CD8-positive, alpha-beta memory T cell (primary cell): ENCODE results near the gene CHD5. TPM values are rescaled to one million over a fixed set of nuclear protein-coding genes. Genes with fewer than 3 reads are reported as not detected.

ENCODE experiments used
- CTCF ChIA-PET: fragments of 350-600 bp; sonication (Branson Sonifier 250); formaldehyde crosslinking; loops from one replicate; lab custom pipeline; 2021; ENCODE audit warnings: antibody characterized with exemption; lab: Charles Lee
- POLR2A ChIA-PET: fragments of 350-600 bp; sonication (Branson Sonifier 250); formaldehyde crosslinking; loops from one replicate; lab custom pipeline; 2021; ENCODE audit warnings: antibody characterized with exemption; lab: Charles Lee
- DNase-seq, 5 donors: peaks; one replicate each; pipeline versions ENCODE4 v3.0.0 to v3.0.0-alpha.2; 2020 to 2022; ENCODE audit warnings: mixed read lengths in 1 of 5
- H3K27ac ChIP-seq: one replicate; pipeline ENCODE4 v1.7.0; 2013; ENCODE audit warnings: low read depth, mild to moderate bottlenecking, low read length, moderate library complexity
- H3K27me3 ChIP-seq: 2 replicates; pipeline ENCODE4 v1.7.0; 2013; ENCODE audit warnings: low read length, mild to moderate bottlenecking; ENCODE audit not compliant: insufficient read depth, poor library complexity, severe bottlenecking
- H3K36me3 ChIP-seq: 2 replicates; pipeline ENCODE4 v1.7.0; 2013; ENCODE audit warnings: mild to moderate bottlenecking, low read length, moderate library complexity; ENCODE audit not compliant: insufficient read depth
- H3K4me1 ChIP-seq: 2 replicates; pipeline ENCODE4 v1.7.0; 2013; ENCODE audit warnings: mild to moderate bottlenecking, low read length, moderate library complexity; ENCODE audit not compliant: insufficient read depth
- H3K4me3 ChIP-seq: 2 replicates; pipeline ENCODE4 v1.7.0; 2013; ENCODE audit warnings: mild to moderate bottlenecking, low read length
- H3K9me3 ChIP-seq: 2 replicates; pipeline ENCODE4 v1.7.0; 2013; ENCODE audit warnings: mild to moderate bottlenecking, low read length
- H3K27ac Mint-ChIP-seq, 8 donors: one replicate each; pipeline ENCODE4 v1.8.0; 2020 to 2021; ENCODE audit warnings: mixed read lengths in 8 of 8, mild to moderate bottlenecking in 6 of 8, inconsistent platforms in 3 of 8, moderate library complexity in 3 of 8
- H3K27me3 Mint-ChIP-seq, 2 donors: one replicate each; pipeline ENCODE4 v1.8.0; 2020 to 2021; ENCODE audit warnings: mixed read lengths in 2 of 2, mild to moderate bottlenecking in 1 of 2, moderate library complexity in 1 of 2
- H3K36me3 Mint-ChIP-seq, 3 donors: one replicate each; pipeline ENCODE4 v1.8.0; 2020 to 2021; ENCODE audit warnings: mixed read lengths in 3 of 3, inconsistent platforms in 1 of 3, mild to moderate bottlenecking in 1 of 3
- H3K4me1 Mint-ChIP-seq, 3 donors: one replicate each; pipeline ENCODE4 v1.8.0; 2020 to 2021; ENCODE audit warnings: mixed read lengths in 3 of 3, inconsistent platforms in 1 of 3, mild to moderate bottlenecking in 1 of 3
- H3K4me3 Mint-ChIP-seq, 7 donors: one replicate each; pipeline ENCODE4 v1.8.0; 2020 to 2021; ENCODE audit warnings: mixed read lengths in 7 of 7, mild to moderate bottlenecking in 6 of 7, moderate library complexity in 4 of 7, inconsistent platforms in 2 of 7
- H3K9me3 Mint-ChIP-seq, 5 donors: one replicate each; pipeline ENCODE4 v1.8.0; 2020 to 2022; ENCODE audit warnings: mixed read lengths in 5 of 5, mild to moderate bottlenecking in 3 of 5, moderate library complexity in 2 of 5, inconsistent platforms in 1 of 5
- polyA plus RNA-seq: library from polyadenylated mRNA; unstranded; fragments of 300-500 nt; fragmentation: Illumina TruSeq; gene quantifications from one replicate; pipeline ENCODE4 v1.2.3, GENCODE V29; 2021
- total RNA-seq, 2 experiments: library from RNA; stranded (reverse); gene quantifications; one replicate each; pipeline ENCODE4 v1.2.3, GENCODE V29; 2021

CHD5 gene
- total and polyA plus RNA-seq, 3 experiments from 2014 or later = 0.61 to 0.82 TPM; not detected in 1

GRCh38 chr1:6087958-6088357 lies 92.2 kb downstream of the CHD5 start:
- H3K27ac ChIP-seq = no peak overlapping the region
- no peaks in the 10 kb centered on the region for H3K9me3 Mint-ChIP-seq
- H3K4me3 Mint-ChIP-seq = no peak overlapping the region
- peaks cover 11% of the 10 kb centered on the region for H3K36me3 ChIP-seq
- DNase-seq = no peak
- H3K4me3 ChIP-seq = no peak overlapping the region
- no peaks in the 10 kb centered on the region for H3K27me3 ChIP-seq
- peak overlapping the region in 1 of 8 donors; percentile 17 for H3K27ac Mint-ChIP-seq
- peaks cover 0 to 77% (median 4%) of the 10 kb centered on the region in 3 donors for H3K36me3 Mint-ChIP-seq
- no peaks in the 10 kb centered on the region for H3K27me3 Mint-ChIP-seq
- H3K9me3 ChIP-seq = no peaks in the 10 kb centered on the region
- H3K4me1 Mint-ChIP-seq = peaks cover 0 to 2% (median 0%) of the 10 kb centered on the region in 3 donors
- H3K4me1 ChIP-seq = no peaks in the 10 kb centered on the region
- CTCF ChIA-PET = no interaction called here
- POLR2A ChIA-PET = no interaction called here

- H3K9me3 Mint-ChIP-seq = no peaks in the 10 kb centered on the region
- Histone ChIP-seq H3K9me3 (no peaks in the 10 kb centered on the region), H3K36me3 (peaks cover 11% of the 10 kb centered on the region), H3K4me3 (no peak overlapping the region), H3K27ac (no peak overlapping the region), H3K4me1 (no peaks in the 10 kb centered on the region), H3K27me3 (no peaks in the 10 kb centered on the region)
- ChIA-PET POLR2A (no interaction called here), CTCF (no interaction called here)
- peaks cover 0 to 2% (median 0%) of the 10 kb centered on the region in 3 donors for H3K4me1 Mint-ChIP-seq
- H3K36me3 Mint-ChIP-seq = peaks cover 0 to 76% (median 4%) of the 10 kb centered on the region in 3 donors
- no peaks in the 10 kb centered on the region for H3K27me3 Mint-ChIP-seq
- no peak for DNase-seq
- no peak overlapping the region for H3K4me3 Mint-ChIP-seq
- peak overlapping the region in 2 of 8 donors; percentile 17 to 69 for H3K27ac Mint-ChIP-seq
These were observed 92.7 kb downstream of the CHD5 start for GRCh38 chr1:6087377-6087772.

GRCh38 chr1:6086762-6087376 lies 93.3 kb downstream of the CHD5 start:
- peaks cover 14% of the 10 kb centered on the region for H3K36me3 ChIP-seq
- Mint-ChIP-seq H3K27ac (peak overlapping the region in 2 of 8 donors; percentile 69 to 95), H3K9me3 (no peaks in the 10 kb centered on the region), H3K4me3 (no peak overlapping the region), H3K36me3 (peaks cover 0 to 76% (median 4%) of the 10 kb centered on the region in 3 donors), H3K27me3 (no peaks in the 10 kb centered on the region), H3K4me1 (peaks cover 0 to 2% (median 0%) of the 10 kb centered on the region in 3 donors)
- ChIA-PET CTCF (no interaction called here), POLR2A (no interaction called here)
- H3K27me3 ChIP-seq = no peaks in the 10 kb centered on the region
- no peak overlapping the region for H3K27ac ChIP-seq
- H3K4me1 ChIP-seq = no peaks in the 10 kb centered on the region
- no peaks in the 10 kb centered on the region for H3K9me3 ChIP-seq
- DNase-seq = peak in 1 of 5 donors; percentile 42
- no peak overlapping the region for H3K4me3 ChIP-seq

- CTCF ChIA-PET = no interaction called here
These were observed 93.8 kb downstream of the CHD5 start for GRCh38 chr1:6086358-6086757.

GRCh38 chr1:6085666-6086065 lies 94.5 kb downstream of the CHD5 start:
- Mint-ChIP-seq H3K27me3 (no peaks in the 10 kb centered on the region), H3K4me1 (no peaks in the 10 kb centered on the region), H3K36me3 (peaks cover 0 to 79% (median 1%) of the 10 kb centered on the region in 3 donors), H3K27ac (no peak overlapping the region), H3K4me3 (no peak overlapping the region), H3K9me3 (no peaks in the 10 kb centered on the region)
- ChIA-PET POLR2A (no interaction called here), CTCF (interaction anchor here (0.8 kb wide), 1 partner anchor 11 kb away, joined by 3 read pairs; no protein-coding TSS in a partner anchor)
- no peak overlapping the region for H3K27ac ChIP-seq
- no peak overlapping the region for H3K4me3 ChIP-seq
- peaks cover 25% of the 10 kb centered on the region for H3K36me3 ChIP-seq
- peak in 1 of 5 donors; percentile 30 for DNase-seq
- H3K9me3 ChIP-seq = no peaks in the 10 kb centered on the region
- H3K4me1 ChIP-seq = no peaks in the 10 kb centered on the region
- no peaks in the 10 kb centered on the region for H3K27me3 ChIP-seq

More at GRCh38 chr1:6086358-6086757, 93.8 kb downstream of the CHD5 start:
- Histone ChIP-seq H3K36me3 (peaks cover 19% of the 10 kb centered on the region), H3K9me3 (no peaks in the 10 kb centered on the region), H3K4me3 (no peak overlapping the region), H3K4me1 (no peaks in the 10 kb centered on the region), H3K27ac (no peak overlapping the region), H3K27me3 (no peaks in the 10 kb centered on the region)
- no peaks in the 10 kb centered on the region for H3K9me3 Mint-ChIP-seq
- H3K27me3 Mint-ChIP-seq = no peaks in the 10 kb centered on the region
- H3K27ac Mint-ChIP-seq = peak overlapping the region in 2 of 8 donors; percentile 69 to 95
- DNase-seq = peak in 1 of 5 donors; percentile 37
- POLR2A ChIA-PET = no interaction called here
- no peak overlapping the region for H3K4me3 Mint-ChIP-seq
- H3K4me1 Mint-ChIP-seq = peaks cover 0 to 2% (median 0%) of the 10 kb centered on the region in 3 donors
- H3K36me3 Mint-ChIP-seq = peaks cover 0 to 78% (median 4%) of the 10 kb centered on the region in 3 donors

- Mint-ChIP-seq H3K36me3 (peaks cover 0 to 82% (median 1%) of the 10 kb centered on the region in 3 donors), H3K27me3 (no peaks in the 10 kb centered on the region), H3K4me3 (no peak overlapping the region), H3K9me3 (no peaks in the 10 kb centered on the region), H3K27ac (no peak overlapping the region), H3K4me1 (no peaks in the 10 kb centered on the region)
- no peaks in the 10 kb centered on the region for H3K4me1 ChIP-seq
- no peak overlapping the region for H3K4me3 ChIP-seq
- H3K36me3 ChIP-seq = peaks cover 25% of the 10 kb centered on the region
- POLR2A ChIA-PET = no interaction called here
- H3K27me3 ChIP-seq = no peaks in the 10 kb centered on the region
- no peak overlapping the region for H3K27ac ChIP-seq
- no peaks in the 10 kb centered on the region for H3K9me3 ChIP-seq
- CTCF ChIA-PET = interaction anchor here (0.8 kb wide), 1 partner anchor 11 kb away, joined by 3 read pairs; no protein-coding TSS in a partner anchor
- DNase-seq = peak in 1 of 5 donors; percentile 39
These were observed 95.2 kb downstream of the CHD5 start for GRCh38 chr1:6084781-6085495.

GRCh38 chr1:6083801-6084446 lies 96.2 kb downstream of the CHD5 start:
- peaks cover 0 to 2% (median 0%) of the 10 kb centered on the region in 3 donors for H3K4me1 Mint-ChIP-seq
- DNase-seq = no peak
- Histone ChIP-seq H3K9me3 (no peaks in the 10 kb centered on the region), H3K36me3 (peaks cover 25% of the 10 kb centered on the region), H3K27ac (no peak overlapping the region), H3K4me3 (no peak overlapping the region), H3K27me3 (no peaks in the 10 kb centered on the region), H3K4me1 (no peaks in the 10 kb centered on the region)
- no peaks in the 10 kb centered on the region for H3K9me3 Mint-ChIP-seq
- H3K36me3 Mint-ChIP-seq = peaks cover 1 to 79% (median 5%) of the 10 kb centered on the region in 3 donors
- H3K27me3 Mint-ChIP-seq = no peaks in the 10 kb centered on the region
- ChIA-PET POLR2A (no interaction called here), CTCF (no interaction called here)
- no peak overlapping the region for H3K27ac Mint-ChIP-seq
- H3K4me3 Mint-ChIP-seq = no peak overlapping the region

- ChIA-PET CTCF (no interaction called here), POLR2A (no interaction called here)
- no peak overlapping the region for H3K27ac ChIP-seq
- H3K9me3 ChIP-seq = no peaks in the 10 kb centered on the region
- Mint-ChIP-seq H3K36me3 (peaks cover 1 to 81% (median 5%) of the 10 kb centered on the region in 3 donors), H3K4me1 (peaks cover 0 to 2% (median 0%) of the 10 kb centered on the region in 3 donors), H3K27ac (peak overlapping the region in 1 of 8 donors; percentile 75), H3K27me3 (no peaks in the 10 kb centered on the region), H3K9me3 (no peaks in the 10 kb centered on the region), H3K4me3 (no peak overlapping the region)
- H3K27me3 ChIP-seq = no peaks in the 10 kb centered on the region
- no peaks in the 10 kb centered on the region for H3K4me1 ChIP-seq
- no peak overlapping the region for H3K4me3 ChIP-seq
- peak in 1 of 5 donors; percentile 39 for DNase-seq
- H3K36me3 ChIP-seq = peaks cover 25% of the 10 kb centered on the region
These were observed 96.7 kb downstream of the CHD5 start for GRCh38 chr1:6083385-6083784.
